ENCODE data around the gene VTI1A. TPM values are rescaled to one million over a fixed set of nuclear protein-coding genes. Genes with fewer than 3 reads are reported as not detected.

Gene VTI1A
- total and polyA plus RNA-seq, 9 donors = 8.8 to 23.5 (median 13.4) TPM

GRCh38 chr10:112570585-112570984, 123.6 kb downstream of the VTI1A start:
- Histone ChIP-seq H3K27ac (ENCODE audit: low read length) (no peak overlapping the region), H3K4me1 (ENCODE audit: control insufficient read depth, insufficient read depth, low read length) (no peaks in the 10 kb centered on the region), H3K9me3 (replicated peaks; ENCODE audit: control insufficient read depth, low read depth, low read length) (no peaks in the 10 kb centered on the region), H3K27me3 (ENCODE audit: control insufficient read depth, insufficient read depth, low read length) (no peaks in the 10 kb centered on the region), H3K36me3 (ENCODE audit: control insufficient read depth, insufficient read depth, low read length) (no peaks in the 10 kb centered on the region), H3K4me3 (ENCODE audit: low read length) (no peak overlapping the region)
- no CpG with 5 or more reads among the region's 3 CpGs for WGBS (ENCODE audit: insufficient coverage)
- DNase-seq = no peak

- Histone ChIP-seq H3K4me3 (ENCODE audit: low read length) (no peak overlapping the region), H3K4me1 (ENCODE audit: control insufficient read depth, insufficient read depth, low read length) (no peaks in the 10 kb centered on the region), H3K36me3 (ENCODE audit: control insufficient read depth, insufficient read depth, low read length) (no peaks in the 10 kb centered on the region), H3K27me3 (ENCODE audit: control insufficient read depth, insufficient read depth, low read length) (no peaks in the 10 kb centered on the region), H3K9me3 (replicated peaks; ENCODE audit: control insufficient read depth, low read depth, low read length) (no peaks in the 10 kb centered on the region), H3K27ac (ENCODE audit: low read length) (no peak overlapping the region)
- no peak for DNase-seq
- WGBS (ENCODE audit: insufficient coverage) = no CpG with 5 or more reads among the region's 1 CpG
Measured at GRCh38 chr10:112579578-112579977, 132.6 kb downstream of the VTI1A start.

- Histone ChIP-seq H3K27ac (ENCODE audit: low read length) (no peak overlapping the region), H3K27me3 (ENCODE audit: control insufficient read depth, insufficient read depth, low read length) (no peaks in the 10 kb centered on the region), H3K4me1 (ENCODE audit: control insufficient read depth, insufficient read depth, low read length) (no peaks in the 10 kb centered on the region), H3K9me3 (replicated peaks; ENCODE audit: control insufficient read depth, low read depth, low read length) (no peaks in the 10 kb centered on the region), H3K36me3 (ENCODE audit: control insufficient read depth, insufficient read depth, low read length) (no peaks in the 10 kb centered on the region), H3K4me3 (ENCODE audit: low read length) (no peak overlapping the region)
- 100% methylated on average over 2 of the region's 2 CpGs for WGBS (ENCODE audit: insufficient coverage)
- DNase-seq = no peak
Measured at GRCh38 chr10:112580267-112580666, 133.3 kb downstream of the VTI1A start.

GRCh38 chr10:112581921-112582320, 134.9 kb downstream of the VTI1A start:
- Histone ChIP-seq H3K27ac (ENCODE audit: low read length) (no peak overlapping the region), H3K36me3 (ENCODE audit: control insufficient read depth, insufficient read depth, low read length) (no peaks in the 10 kb centered on the region), H3K4me1 (ENCODE audit: control insufficient read depth, insufficient read depth, low read length) (no peaks in the 10 kb centered on the region), H3K9me3 (replicated peaks; ENCODE audit: control insufficient read depth, low read depth, low read length) (no peaks in the 10 kb centered on the region), H3K4me3 (ENCODE audit: low read length) (no peak overlapping the region), H3K27me3 (ENCODE audit: control insufficient read depth, insufficient read depth, low read length) (no peaks in the 10 kb centered on the region)
- WGBS (ENCODE audit: insufficient coverage) = 86% methylated on average over 1 of the region's 4 CpGs
- DNase-seq = no peak

GRCh38 chr10:112583236-112583939, 136.4 kb downstream of the VTI1A start:
- DNase-seq = no peak
- Histone ChIP-seq H3K27me3 (ENCODE audit: control insufficient read depth, insufficient read depth, low read length) (no peaks in the 10 kb centered on the region), H3K4me3 (ENCODE audit: low read length) (no peak overlapping the region), H3K36me3 (ENCODE audit: control insufficient read depth, insufficient read depth, low read length) (no peaks in the 10 kb centered on the region), H3K27ac (ENCODE audit: low read length) (no peak overlapping the region), H3K4me1 (ENCODE audit: control insufficient read depth, insufficient read depth, low read length) (no peaks in the 10 kb centered on the region), H3K9me3 (replicated peaks; ENCODE audit: control insufficient read depth, low read depth, low read length) (no peaks in the 10 kb centered on the region)
- WGBS (ENCODE audit: insufficient coverage) = 84% methylated on average over 5 of the region's 9 CpGs

GRCh38 chr10:112584276-112584675, 137.3 kb downstream of the VTI1A start:
- Histone ChIP-seq H3K36me3 (ENCODE audit: control insufficient read depth, insufficient read depth, low read length) (no peaks in the 10 kb centered on the region), H3K27me3 (ENCODE audit: control insufficient read depth, insufficient read depth, low read length) (no peaks in the 10 kb centered on the region), H3K4me1 (ENCODE audit: control insufficient read depth, insufficient read depth, low read length) (no peaks in the 10 kb centered on the region), H3K27ac (ENCODE audit: low read length) (no peak overlapping the region), H3K9me3 (replicated peaks; ENCODE audit: control insufficient read depth, low read depth, low read length) (no peaks in the 10 kb centered on the region), H3K4me3 (ENCODE audit: low read length) (no peak overlapping the region)
- WGBS (ENCODE audit: insufficient coverage) = 96% methylated on average over 3 of the region's 6 CpGs
- DNase-seq = no peak

GRCh38 chr10:112585126-112585525, 138.1 kb downstream of the VTI1A start:
- H3K4me1 ChIP-seq (ENCODE audit: control insufficient read depth, insufficient read depth, low read length) = no peaks in the 10 kb centered on the region
- H3K36me3 ChIP-seq (ENCODE audit: control insufficient read depth, insufficient read depth, low read length) = no peaks in the 10 kb centered on the region
- no peaks in the 10 kb centered on the region for H3K9me3 ChIP-seq (replicated peaks; ENCODE audit: control insufficient read depth, low read depth, low read length)
- WGBS (ENCODE audit: insufficient coverage) = 86% methylated on average over 4 of the region's 4 CpGs
- H3K27me3 ChIP-seq (ENCODE audit: control insufficient read depth, insufficient read depth, low read length) = no peaks in the 10 kb centered on the region
- no peak for DNase-seq
- no peak overlapping the region for H3K27ac ChIP-seq (ENCODE audit: low read length)
- H3K4me3 ChIP-seq (ENCODE audit: low read length) = no peak overlapping the region

GRCh38 chr10:112585960-112586359, 138.9 kb downstream of the VTI1A start:
- H3K27me3 ChIP-seq (ENCODE audit: control insufficient read depth, insufficient read depth, low read length) = no peaks in the 10 kb centered on the region

GRCh38 chr10:112587729-112588128, 140.7 kb downstream of the VTI1A start:
- no peaks in the 10 kb centered on the region for H3K9me3 ChIP-seq (replicated peaks; ENCODE audit: control insufficient read depth, low read depth, low read length)
- H3K27ac ChIP-seq (ENCODE audit: low read length) = no peak overlapping the region
- H3K27me3 ChIP-seq (ENCODE audit: control insufficient read depth, insufficient read depth, low read length) = no peaks in the 10 kb centered on the region
- DNase-seq = no peak
- H3K4me3 ChIP-seq (ENCODE audit: low read length) = no peak overlapping the region
- H3K36me3 ChIP-seq (ENCODE audit: control insufficient read depth, insufficient read depth, low read length) = no peaks in the 10 kb centered on the region
- H3K4me1 ChIP-seq (ENCODE audit: control insufficient read depth, insufficient read depth, low read length) = no peaks in the 10 kb centered on the region

More at GRCh38 chr10:112585960-112586359, 138.9 kb downstream of the VTI1A start:
- DNase-seq = peak; percentile 15
- Histone ChIP-seq H3K9me3 (replicated peaks; ENCODE audit: control insufficient read depth, low read depth, low read length) (no peaks in the 10 kb centered on the region), H3K4me3 (ENCODE audit: low read length) (no peak overlapping the region), H3K27ac (ENCODE audit: low read length) (no peak overlapping the region), H3K4me1 (ENCODE audit: control insufficient read depth, insufficient read depth, low read length) (no peaks in the 10 kb centered on the region), H3K36me3 (ENCODE audit: control insufficient read depth, insufficient read depth, low read length) (no peaks in the 10 kb centered on the region)
- no CpG with 5 or more reads among the region's 5 CpGs for WGBS (ENCODE audit: insufficient coverage)

GRCh38 chr10:112588225-112588990, 141.4 kb downstream of the VTI1A start:
- whole genome bisulfite sequencing (ENCODE audit: insufficient coverage) = no CpG with 5 or more reads among the region's 5 CpGs
- H3K9me3 ChIP-seq (replicated peaks; ENCODE audit: control insufficient read depth, low read depth, low read length) = no peaks in the 10 kb centered on the region
- peak; percentile 13 for DNase-seq
- H3K27ac ChIP-seq (ENCODE audit: low read length) = no peak overlapping the region
- H3K27me3 ChIP-seq (ENCODE audit: control insufficient read depth, insufficient read depth, low read length) = no peaks in the 10 kb centered on the region
- no peak overlapping the region for H3K4me3 ChIP-seq (ENCODE audit: low read length)
- H3K4me1 ChIP-seq (ENCODE audit: control insufficient read depth, insufficient read depth, low read length) = no peaks in the 10 kb centered on the region
- H3K36me3 ChIP-seq (ENCODE audit: control insufficient read depth, insufficient read depth, low read length) = no peaks in the 10 kb centered on the region
